GM18907 (cell line): Measurements from ENCODE around the gene THSD7A.

Experiments
- ATAC-seq: cut with Tn5 transposase; IDR thresholded peaks from one replicate; pipeline ENCODE4 v1.9.1; 2021; ENCODE audit warnings: mild to moderate bottlenecking, moderate library complexity; ENCODE audit not compliant: unreplicated experiment

Gene THSD7A

DNA sequence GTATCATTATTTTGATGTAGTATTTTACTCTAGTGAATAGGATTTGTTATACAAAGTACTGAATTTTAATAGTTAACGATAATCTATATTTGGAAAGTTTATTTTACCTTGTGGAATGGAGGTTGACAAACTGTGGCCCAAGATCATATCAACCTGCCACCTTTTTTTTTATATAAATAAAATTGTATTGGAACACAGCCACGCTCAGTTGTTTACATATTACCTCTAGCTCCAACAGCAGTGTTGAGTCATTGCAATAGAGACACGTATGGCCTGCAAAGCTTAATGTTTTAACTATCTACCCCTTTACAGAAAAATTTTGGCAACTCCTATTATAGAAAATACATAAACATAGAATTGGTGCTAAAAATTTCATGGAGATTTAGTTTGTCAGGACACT lies 239.3 kb downstream of the THSD7A start:
- no peak for ATAC-seq

DNA sequence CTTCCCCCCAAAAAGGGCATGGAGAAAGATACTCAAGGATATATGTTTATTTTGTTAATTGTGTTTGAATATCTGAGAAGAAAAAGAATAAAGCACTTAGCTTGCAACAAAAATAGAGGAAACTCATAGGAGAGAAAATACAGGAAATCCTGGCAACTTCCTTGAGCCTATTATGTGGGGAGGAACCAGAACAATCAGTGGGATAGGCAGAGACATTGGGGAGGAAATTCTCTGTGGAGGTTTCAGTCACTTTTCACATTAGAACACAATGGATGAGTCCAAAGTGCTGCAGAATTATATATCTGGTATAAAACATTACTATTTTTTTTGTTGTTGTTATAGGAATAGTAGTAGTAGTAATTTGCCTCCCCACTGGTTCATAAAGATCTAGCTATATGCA lies 240.1 kb downstream of the THSD7A start:
- no peak for ATAC-seq

DNA sequence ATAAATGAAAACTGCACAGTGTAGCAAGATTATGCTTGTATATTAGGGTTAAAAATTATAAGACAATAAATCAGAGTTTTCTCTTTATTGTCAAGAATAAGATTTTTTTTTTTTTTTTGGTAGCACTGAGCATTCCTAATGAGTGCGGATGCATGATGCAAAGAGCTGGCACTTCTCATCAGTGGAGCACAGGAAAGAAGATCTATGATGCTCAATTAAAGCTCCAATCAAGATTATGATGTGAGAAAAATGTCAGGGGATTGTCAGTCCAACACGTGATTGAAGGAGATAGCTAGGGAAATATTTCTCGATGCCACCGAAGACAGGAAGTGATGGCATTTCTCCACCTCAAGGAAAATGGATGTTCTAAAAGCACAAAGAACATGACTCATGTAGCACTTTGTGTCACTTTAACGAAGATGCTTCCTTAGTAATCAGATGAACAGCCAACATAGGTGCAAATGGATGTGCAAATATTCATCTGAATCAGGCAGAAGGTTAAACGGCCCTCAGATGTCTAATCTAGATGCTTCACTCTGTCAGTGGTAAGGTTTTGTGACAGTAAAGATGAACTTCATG lies 240.9 kb downstream of the THSD7A start:
- ATAC-seq = no peak

DNA sequence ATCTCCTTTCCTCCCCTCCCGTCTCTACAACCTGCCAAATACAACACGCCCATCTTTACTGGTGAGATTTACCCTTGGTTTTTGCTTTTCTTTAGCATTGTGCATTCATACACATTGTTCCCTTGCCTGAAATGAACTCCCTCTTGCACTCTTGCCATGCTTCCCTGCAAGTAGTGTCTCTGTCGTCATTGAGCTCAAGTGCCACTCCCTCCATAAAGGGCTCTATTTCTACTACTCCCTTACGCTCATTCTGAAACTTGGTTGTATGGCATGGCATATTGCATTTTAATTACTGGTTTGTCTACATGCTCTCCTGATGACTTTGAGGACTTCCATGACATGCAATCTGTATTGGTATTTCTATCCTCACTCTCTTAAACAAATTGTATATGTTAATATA lies 242.7 kb downstream of the THSD7A start:
- no peak for ATAC-seq

DNA sequence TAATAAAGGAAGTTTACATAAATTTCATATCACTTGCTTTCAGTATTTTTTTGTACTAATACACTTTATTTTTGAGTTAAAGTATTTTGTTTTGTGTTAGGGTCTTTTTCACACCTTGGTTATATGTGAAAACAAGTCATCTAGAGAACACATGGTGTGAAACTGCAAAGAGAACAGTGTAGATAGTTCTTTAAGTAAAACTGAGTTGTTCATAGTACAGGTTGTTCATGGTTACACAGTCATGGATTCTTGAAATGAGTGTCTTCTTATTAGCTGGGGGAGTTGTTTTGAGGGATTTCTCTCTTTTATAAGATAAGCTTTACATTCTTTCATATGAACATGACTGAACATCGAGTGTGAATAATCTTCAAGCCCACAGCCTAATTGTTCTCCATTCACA lies 244.2 kb downstream of the THSD7A start:
- no peak for ATAC-seq

DNA sequence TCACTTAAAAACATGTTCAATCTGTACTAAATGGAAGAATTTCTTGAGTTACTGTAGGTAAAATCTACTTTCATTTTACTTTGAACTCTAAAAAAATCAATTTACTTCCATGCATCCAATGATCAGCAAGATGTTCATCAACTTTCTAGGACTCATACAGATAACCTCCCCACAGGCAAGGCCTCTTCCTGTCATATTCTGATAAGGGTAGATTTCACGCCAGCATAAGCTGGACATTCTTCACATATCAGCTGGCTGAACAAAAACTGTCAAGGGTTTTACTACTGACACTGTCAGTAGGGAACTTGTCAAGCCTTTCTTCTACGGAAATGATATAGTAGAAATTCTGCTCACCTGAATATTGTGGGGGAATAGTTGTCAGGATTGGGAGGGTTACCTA lies 244.9 kb downstream of the THSD7A start:
- ATAC-seq = no peak

DNA sequence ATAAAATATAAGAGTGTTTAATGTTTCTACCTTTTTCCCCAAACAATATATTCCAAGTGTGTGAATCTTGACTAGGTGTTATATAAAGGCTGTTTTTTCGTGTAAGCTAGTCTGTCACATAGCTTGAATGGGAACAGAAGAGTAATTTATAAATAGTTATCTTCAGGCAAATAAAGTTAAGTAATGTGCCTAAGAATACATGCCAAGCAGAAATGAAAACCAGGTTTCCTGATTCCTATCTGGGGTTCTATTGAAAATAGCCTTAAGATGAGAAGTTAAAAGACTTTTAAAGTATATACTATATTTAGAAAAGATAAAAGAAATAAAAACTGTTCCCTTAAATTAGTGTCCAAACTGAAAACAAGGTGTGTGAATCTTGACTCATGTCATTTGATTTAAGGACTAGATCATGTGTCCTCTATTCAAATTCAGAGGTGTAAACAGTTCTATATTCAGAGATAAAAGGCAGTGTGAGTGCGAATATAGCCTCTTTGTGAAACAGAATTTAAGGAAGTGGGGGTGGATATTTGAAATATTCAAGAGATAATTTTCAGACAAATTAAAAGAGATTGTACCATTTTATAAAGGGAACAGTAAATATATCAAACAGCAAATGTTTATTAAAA lies 247.5 kb downstream of the THSD7A start:
- ATAC-seq = no peak

DNA sequence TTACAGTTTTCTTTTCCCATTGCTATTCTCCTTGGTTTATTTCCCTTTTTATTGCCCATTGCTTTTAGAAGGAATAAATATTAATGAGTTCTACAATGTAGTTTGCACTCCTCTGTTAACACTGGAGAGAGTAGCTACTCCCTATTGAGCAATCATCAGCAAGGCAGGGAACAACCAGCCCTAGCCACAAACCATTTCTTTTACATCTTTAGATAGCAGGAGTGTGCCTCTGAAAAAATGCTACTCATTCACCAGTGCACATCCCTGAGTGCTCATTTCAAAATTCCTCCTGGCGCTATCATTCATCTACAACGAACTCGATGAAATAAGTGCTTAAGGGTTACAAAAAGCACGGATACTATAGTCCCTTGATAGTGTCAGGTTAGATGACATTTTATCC lies 252.9 kb downstream of the THSD7A start:
- no peak for ATAC-seq

DNA sequence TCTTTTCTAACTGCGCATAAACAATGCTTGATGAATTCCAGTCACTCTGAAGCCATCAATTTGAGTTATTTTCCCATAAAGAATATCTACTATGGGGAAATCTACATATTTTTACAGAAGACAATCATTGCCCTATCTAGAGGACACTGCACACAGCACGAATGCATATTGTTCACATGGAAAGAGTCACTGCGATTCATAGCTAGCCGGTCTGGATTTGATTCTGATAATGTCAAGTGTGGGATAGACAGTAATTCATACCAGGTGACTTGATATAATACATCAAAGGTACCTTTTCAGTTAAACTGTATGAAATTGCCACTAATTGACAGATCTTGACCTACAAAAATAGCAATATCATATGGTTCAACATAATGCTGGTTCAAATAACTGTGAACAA lies 255.7 kb downstream of the THSD7A start:
- ATAC-seq = no peak

DNA sequence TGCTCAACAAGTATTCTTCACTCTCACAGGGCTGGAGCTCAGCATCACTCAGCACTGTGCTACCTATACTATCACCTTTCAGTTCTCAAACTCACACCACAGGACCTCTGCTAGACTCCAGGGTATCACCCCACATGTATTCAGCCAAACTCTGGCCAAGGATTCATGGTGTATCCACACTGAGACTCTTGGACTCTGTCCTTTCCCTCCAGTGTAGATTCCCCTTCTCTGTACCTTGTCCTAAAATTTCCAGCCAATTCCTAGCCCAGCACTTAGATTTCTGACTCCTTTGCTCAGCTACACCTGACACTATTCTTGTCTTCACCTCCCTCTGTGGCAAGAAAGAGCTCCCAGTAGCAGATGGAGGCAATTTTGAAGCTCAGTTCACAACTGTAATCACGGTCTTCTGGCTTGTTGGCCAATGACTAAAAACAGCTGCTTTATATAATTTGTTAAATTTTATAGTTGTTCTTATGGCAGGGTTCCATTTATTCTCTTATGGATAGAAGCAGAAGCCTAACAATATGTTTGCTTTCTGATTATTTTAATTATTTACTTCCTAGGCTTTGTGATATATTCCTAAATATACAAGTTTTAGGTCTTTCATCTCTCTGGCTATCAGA lies 258.8 kb downstream of the THSD7A start:
- ATAC-seq = no peak

DNA sequence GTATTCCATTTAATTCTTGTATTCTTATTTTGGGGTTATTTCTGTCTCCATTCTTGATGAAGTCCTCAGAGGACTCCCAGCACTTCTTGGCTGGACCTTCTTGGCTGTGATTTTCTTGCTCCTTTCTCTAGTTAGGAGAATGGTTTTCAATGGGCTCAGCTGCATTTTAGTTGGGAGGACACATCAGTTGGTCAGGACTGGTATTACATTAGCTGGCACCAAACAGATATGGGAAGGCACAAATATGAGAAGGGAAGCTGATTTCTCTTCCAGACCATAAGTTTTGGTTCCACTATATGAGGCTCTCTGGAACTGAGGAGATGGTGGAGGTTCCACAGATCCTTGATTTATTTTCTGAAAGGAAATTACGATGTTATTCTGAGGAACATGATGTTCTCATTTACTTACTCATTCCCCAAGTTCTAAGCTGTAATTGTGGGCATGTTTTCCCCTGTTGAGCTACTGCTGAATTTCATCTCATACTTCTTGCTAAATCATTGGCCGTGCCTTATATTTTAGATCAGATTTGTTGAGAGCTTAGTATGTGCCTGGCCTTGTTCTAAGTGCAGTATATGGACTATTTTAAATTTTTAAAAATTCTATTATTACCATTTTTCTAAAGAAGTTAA lies 261.0 kb downstream of the THSD7A start:
- ATAC-seq = no peak

DNA sequence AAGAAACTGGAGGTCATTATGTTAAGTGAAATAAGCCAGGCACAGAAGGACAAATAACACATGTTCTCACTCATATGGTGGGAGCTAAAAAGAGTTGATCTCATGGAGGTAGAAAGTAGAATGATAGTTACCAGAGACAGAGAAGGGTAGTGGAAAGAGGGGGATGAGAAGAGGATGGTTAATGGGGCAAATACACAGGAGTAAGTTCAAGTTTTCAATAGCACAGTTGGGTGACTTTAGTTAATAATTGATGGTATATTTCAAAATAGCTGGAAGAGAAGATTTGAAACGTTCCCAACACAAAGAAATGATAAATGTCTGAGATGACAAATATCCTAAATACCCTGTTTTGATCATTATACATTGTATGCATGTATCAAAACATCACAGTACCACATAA lies 261.8 kb downstream of the THSD7A start:
- ATAC-seq = no peak

DNA sequence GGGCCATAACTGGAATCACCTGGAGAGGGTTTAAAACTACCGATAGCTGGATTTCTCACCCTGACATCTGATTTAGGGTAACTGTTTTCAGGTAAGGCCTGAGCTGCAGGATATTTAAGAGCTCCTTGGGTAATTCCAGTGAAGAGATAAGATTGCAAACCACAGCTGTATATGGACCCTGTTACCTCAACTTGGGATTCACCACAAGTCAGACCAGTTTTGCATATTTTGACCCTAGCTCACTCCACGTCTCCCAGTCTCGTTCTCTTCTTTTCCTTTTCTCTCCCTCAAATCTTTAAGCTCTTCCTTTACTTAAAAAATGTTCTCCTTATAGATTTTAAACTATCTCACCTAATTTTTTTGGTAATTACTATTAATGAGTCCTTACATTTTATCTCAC lies 264.4 kb downstream of the THSD7A start:
- ATAC-seq = no peak

DNA sequence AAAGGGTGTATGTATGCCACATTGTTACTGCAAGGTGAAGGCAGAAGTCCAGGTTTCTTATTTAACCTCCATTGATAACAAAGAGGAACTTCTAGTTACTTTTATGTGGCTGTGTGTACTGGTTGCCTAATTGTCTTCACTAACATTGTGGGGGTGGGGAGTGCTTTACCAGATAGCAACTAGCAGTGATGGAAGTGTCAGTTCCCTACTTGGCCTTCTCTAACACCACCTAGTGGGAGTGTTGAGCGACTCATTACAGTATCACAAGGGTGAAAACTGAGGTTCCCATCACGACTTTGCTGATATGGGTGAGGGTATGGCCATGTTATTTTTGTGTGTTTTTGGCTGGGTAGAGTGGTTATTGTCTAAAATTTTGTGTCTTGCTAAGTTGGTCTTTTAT lies 274.4 kb downstream of the THSD7A start:
- ATAC-seq = peak; percentile 98

DNA sequence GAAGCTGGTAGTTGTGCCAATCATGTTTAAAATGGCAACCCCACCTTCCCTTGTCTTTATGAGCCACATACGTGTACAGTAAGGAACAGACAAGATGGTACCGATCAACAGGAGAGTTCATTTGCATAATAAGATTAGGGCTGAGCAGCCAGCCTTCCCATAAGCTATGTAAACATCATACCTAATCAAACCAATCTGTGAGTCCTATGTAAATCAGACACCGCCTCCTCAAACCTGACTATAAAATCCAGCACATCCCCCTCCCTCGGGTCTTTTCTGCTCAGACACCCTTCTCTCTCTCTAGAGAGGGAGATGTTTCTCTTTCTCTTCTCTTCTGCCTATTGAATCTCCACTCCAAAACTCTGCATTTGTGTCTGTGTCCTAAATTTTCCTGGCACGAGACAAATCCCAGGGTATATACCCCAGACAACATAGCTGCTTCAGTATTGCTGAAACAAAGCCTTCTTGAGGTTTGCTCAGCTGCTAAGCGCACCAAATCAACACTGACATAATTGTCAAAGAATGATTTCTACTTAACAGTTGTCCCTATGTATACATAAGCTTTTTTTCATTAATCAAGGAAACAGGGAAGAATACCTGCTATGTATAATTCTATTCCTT lies 279.2 kb downstream of the THSD7A start:
- no peak for ATAC-seq

DNA sequence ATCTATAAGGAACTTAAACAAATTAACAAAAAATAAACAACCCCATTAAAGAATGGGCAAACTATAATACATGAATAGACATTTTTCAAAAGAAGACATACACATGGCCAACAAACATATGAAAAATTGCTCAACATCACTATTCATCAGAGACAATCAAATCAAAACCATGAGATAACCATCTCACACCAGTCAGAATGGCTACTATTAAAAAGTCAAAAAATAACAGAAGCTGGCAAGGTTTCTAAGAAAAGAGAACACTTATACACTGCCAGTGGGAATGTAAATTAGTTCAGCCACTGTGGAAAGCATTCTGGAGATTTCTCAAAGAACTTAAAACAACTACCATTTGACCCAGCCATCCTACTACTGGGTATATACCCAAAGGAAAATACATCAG lies 280.5 kb downstream of the THSD7A start:
- ATAC-seq = no peak

DNA sequence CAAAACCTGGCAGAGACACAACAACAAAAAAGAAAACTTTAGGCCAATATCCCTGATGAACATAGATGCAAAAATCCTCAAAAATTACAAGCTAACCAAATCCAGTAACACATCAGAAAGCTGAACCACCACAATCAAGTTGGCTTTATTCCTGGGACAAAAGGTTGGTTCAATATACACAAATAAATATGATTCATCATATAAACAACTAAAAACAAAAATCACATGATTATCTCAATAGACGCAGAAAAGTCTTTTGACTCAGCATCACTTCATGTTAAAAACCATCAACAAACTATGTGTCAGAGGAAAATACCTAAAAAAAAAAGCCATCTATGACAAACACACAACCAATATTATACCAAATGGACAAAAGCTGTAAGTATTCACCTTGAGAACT lies 283.5 kb downstream of the THSD7A start:
- no peak for ATAC-seq

DNA sequence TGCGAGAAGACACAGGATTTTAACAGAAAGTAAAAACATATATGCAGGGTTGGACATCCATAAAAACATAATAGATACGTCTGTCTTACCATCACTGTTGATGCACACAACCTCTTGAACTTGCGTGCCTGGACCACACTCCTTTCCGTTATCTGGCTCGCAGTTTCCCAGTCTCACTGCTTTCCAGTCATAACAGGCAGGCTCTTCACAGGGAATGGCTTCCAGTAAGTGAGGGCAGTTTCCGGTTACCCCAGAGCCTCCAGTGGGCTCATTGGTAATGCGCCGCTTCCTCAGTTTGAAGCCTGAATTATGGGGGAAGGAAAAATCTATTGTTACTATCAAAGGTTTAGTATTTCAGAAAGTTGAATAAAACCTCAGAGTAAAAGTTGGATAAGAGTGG lies 290.7 kb downstream of the THSD7A start:
- no peak for ATAC-seq

DNA sequence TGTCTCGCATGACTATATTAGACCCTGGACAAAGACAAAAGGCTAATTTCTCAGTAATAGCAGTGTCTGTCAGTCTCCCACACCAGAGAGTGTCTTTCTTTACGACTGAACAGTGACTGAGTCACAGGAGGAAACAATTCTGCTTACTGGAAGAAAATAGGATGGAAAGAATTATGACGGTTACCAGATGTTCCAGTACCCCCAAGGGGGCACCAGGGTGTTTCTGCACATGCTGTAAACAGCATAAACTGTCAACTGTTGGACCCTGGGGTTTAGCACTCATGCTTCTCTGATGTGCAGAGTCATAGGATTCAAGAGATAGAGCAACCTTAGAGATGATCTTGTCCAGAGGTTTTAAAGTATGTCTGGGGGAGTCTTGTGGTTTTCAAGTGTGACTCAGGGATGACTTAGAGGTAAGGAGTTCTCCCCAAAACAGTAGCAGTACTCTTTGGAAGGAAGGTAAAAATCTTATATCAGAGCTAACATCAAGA lies 291.7 kb downstream of the THSD7A start:
- no peak for ATAC-seq

DNA sequence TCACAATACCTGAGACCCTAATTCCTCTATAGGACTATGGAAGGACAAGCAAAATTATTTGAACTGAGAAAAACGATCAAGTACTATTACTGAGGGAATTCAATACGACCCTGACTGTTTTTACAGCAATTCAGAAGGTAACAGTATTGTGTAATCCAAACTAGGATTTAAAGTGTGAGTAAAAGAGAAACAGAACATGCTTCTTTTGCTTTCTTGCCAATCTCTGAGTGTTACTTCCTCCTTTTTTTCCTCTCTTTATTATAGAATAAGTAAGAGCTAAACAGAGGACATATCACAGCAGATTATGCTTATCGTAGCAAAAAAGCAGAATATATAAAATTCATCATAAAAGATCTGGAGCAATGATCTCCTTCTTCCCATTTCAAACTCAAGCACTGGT lies 292.1 kb downstream of the THSD7A start:
- no peak for ATAC-seq

DNA sequence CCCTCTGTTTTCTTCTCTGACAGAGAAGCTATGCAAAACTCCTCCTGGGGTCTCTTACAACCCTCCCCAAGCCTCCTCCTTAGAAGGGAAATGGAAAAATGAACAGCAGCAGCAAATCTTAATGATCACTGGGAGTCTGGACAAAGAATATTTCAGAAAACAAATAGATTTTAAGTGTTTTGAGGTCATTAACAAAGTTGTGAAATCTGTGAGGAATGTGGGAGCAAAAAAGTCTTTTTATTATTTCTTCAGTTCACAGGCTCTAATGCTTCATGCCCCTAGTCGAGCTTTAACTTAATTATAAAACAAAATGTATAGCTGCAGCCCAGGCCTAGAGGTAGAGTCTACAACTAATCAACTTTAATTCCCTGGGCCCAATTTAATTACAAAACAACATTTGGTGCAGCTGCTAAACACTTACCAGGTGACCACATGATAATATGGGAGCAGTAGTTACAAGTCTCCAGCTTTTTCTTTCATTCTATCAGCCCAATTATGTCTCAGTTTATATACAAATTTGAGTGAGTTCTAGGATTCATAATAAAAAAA lies 293.2 kb downstream of the THSD7A start:
- no peak for ATAC-seq
